ENCODE data around the gene KL. TPM values are rescaled to one million over a fixed set of nuclear protein-coding genes. Genes with fewer than 3 reads are reported as not detected.

Gene KL
- polyA plus RNA-seq, 2 of the 4 experiments (the other 2 are of a cell fraction): 0.01 TPM; not detected in 1

- TF ChIP-seq RNF2 (IDR thresholded peaks at IDR 0.05; ENCODE audit: borderline replicate concordance, low read depth): no peak
- TF ChIP-seq FOSL2 (IDR thresholded peaks at IDR 0.05): no peak
- TF ChIP-seq FOSL2 (CRISPR knock-in tag; IDR thresholded peaks at IDR 0.05): no peak
- TF ChIP-seq MAX (IDR thresholded peaks at IDR 0.05): no peak
- TF ChIP-seq ZNF302 (CRISPR knock-in tag; IDR thresholded peaks at IDR 0.05): no peak
- no peak for TF ChIP-seq ELK1 (IDR thresholded peaks at IDR 0.05; ENCODE audit: low read depth, low read length)
- TF ChIP-seq HEYL (CRISPR knock-in tag; IDR thresholded peaks at IDR 0.05): no peak
- no peak for TF ChIP-seq USF2 (IDR thresholded peaks at IDR 0.05)
- TF ChIP-seq KDM1A (IDR thresholded peaks at IDR 0.05; ENCODE audit: low read depth): no peak
- no peak for TF ChIP-seq ZSCAN20 (CRISPR knock-in tag; IDR thresholded peaks at IDR 0.05)
- TF ChIP-seq MAFK (IDR thresholded peaks at IDR 0.05; ENCODE audit: partially characterized antibody): no peak
Measured at GRCh38 chr13:33092073-33092987, 76.1 kb downstream of the KL start (continued).

- ATAC-seq: no peak
- TF ChIP-seq CBX2 (IDR thresholded peaks at IDR 0.05; ENCODE audit: borderline replicate concordance, low read depth) (no peak), ELK1 (IDR thresholded peaks at IDR 0.05; ENCODE audit: low read depth, low read length) (no peak), ZSCAN20 (CRISPR knock-in tag; IDR thresholded peaks at IDR 0.05) (no peak), PBX3 (IDR thresholded peaks at IDR 0.05) (no peak), MYC (IDR thresholded peaks at IDR 0.05; ENCODE audit: borderline replicate concordance, low read length) (no peak), MAX (IDR thresholded peaks at IDR 0.05) (no peak), USF2 (IDR thresholded peaks at IDR 0.05) (no peak), TFCP2L1 (CRISPR knock-in tag; IDR thresholded peaks at IDR 0.05) (no peak), GATA3 (IDR thresholded peaks at IDR 0.05; ENCODE audit: borderline replicate concordance) (no peak), MAFK (IDR thresholded peaks at IDR 0.05; ENCODE audit: partially characterized antibody) (no peak), KDM1A (IDR thresholded peaks at IDR 0.05; ENCODE audit: low read depth) (no peak), HDAC2 (IDR thresholded peaks at IDR 0.05) (no peak), REST (IDR thresholded peaks at IDR 0.05) (no peak)
- TF ChIP-seq, protein P1, sequence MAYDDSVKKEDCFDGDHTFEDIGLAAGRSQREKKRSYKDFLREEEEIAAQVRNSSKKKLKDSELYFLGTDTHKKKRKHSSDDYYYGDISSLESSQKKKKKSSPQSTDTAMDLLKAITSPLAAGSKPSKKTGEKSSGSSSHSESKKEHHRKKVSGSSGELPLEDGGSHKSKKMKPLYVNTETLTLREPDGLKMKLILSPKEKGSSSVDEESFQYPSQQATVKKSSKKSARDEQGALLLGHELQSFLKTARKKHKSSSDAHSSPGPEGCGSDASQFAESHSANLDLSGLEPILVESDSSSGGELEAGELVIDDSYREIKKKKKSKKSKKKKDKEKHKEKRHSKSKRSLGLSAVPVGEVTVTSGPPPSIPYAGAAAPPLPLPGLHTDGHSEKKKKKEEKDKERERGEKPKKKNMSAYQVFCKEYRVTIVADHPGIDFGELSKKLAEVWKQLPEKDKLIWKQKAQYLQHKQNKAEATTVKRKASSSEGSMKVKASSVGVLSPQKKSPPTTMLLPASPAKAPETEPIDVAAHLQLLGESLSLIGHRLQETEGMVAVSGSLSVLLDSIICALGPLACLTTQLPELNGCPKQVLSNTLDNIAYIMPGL (CRISPR knock-in tag; IDR thresholded peaks at IDR 0.05; ENCODE audit: borderline replicate concordance): no peak
- FAIRE-seq: no peak
- Histone ChIP-seq H3K4me3 (no peak overlapping the region), H3K9me3 (no peaks in the 10 kb centered on the region; the same call in 2 of the 3 replicates), H3K27ac (no peak overlapping the region), H3K4me2 (no peak overlapping the region), H3K4me1 (no peaks in the 10 kb centered on the region)
- DNase-seq (ENCODE audit: low read depth in 1 of 2, low spot score in 1 of 2): no peak
- POLR2A ChIA-PET: no interaction called here
- 21% methylated on average over 2 of the region's 2 CpGs for WGBS (ENCODE audit: missing lambda C conversion rate)
- CTCF ChIA-PET: interaction anchor here (0.7 kb wide), 1 partner anchor 21 kb away, joined by 3 read pairs; no protein-coding TSS in a partner anchor
Measured at GRCh38 chr13:33096886-33097605, 80.8 kb downstream of the KL start.

All from A549 (cell line).